Measurements from ENCODE around the gene CGNL1. TPM values are rescaled to one million over a fixed set of nuclear protein-coding genes. Genes with fewer than 3 reads are reported as not detected.

Gene CGNL1
- total RNA-seq, 6 experiments from 2014 or later, result 23.6 to 54.5 (median 42.9) TPM

- H3K4me1 ChIP-seq, result peaks cover 0 to 62% (median 20%) of the 10 kb centered on the region in 4 donors
- WGBS (ENCODE audit: insufficient coverage, low coverage, low lambda C conversion rate, missing lambda C conversion rate), result 100% methylated on average over 1 of the region's 4 CpGs
- no peak for DNase-seq
Measured at GRCh38 chr15:57389991-57390390, 13.7 kb downstream of the CGNL1 start.

DNA sequence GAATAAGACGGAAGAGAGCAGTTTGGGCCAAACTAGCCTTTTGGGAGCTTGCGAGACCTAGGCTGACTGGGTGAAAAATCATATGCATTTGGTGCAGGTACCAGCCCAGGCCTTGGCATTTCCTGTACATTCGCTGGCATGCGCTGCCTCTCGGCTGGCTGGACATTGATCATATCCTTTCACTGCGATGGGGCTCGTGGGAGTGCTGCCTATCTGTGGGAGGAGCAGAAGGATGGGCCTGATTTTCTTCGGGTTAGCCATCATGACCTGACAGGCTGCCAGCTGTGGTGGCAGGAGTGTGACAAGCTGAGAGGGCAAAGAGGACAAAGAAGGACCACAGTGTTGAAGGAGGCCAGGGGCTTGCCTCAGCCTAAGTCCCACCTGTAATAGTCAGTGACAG is 14.3 kb downstream of the CGNL1 start:
- H3K36me3 ChIP-seq, result no peaks in the 10 kb centered on the region
- H3K4me1 ChIP-seq, result peaks cover 0 to 61% (median 17%) of the 10 kb centered on the region in 4 donors
- ATAC-seq, result peak in 1 of 4 donors; percentile 10
- WGBS (ENCODE audit: insufficient coverage, low coverage, low lambda C conversion rate, missing lambda C conversion rate), result no CpG with 5 or more reads among the region's 8 CpGs
- no peak overlapping the region for H3K4me3 ChIP-seq
- H3K9me3 ChIP-seq, result no peaks in the 10 kb centered on the region
- intact Hi-C loops (cut with DNase I), result no loop called here
- DNase-seq, result no peak
- TF ChIP-seq POLR2A (IDR thresholded peaks at IDR 0.05), result no peak
- TF ChIP-seq, protein P1, sequence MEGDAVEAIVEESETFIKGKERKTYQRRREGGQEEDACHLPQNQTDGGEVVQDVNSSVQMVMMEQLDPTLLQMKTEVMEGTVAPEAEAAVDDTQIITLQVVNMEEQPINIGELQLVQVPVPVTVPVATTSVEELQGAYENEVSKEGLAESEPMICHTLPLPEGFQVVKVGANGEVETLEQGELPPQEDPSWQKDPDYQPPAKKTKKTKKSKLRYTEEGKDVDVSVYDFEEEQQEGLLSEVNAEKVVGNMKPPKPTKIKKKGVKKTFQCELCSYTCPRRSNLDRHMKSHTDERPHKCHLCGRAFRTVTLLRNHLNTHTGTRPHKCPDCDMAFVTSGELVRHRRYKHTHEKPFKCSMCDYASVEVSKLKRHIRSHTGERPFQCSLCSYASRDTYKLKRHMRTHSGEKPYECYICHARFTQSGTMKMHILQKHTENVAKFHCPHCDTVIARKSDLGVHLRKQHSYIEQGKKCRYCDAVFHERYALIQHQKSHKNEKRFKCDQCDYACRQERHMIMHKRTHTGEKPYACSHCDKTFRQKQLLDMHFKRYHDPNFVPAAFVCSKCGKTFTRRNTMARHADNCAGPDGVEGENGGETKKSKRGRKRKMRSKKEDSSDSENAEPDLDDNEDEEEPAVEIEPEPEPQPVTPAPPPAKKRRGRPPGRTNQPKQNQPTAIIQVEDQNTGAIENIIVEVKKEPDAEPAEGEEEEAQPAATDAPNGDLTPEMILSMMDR (IDR thresholded peaks at IDR 0.05), result no peak
- H3K27me3 ChIP-seq, result no peaks in the 10 kb centered on the region
- no peak overlapping the region for H3K27ac ChIP-seq

More at GRCh38 chr15:57389991-57390390, 13.7 kb downstream of the CGNL1 start:
- no peak for ATAC-seq
- no peak for TF ChIP-seq POLR2A (IDR thresholded peaks at IDR 0.05)
- TF ChIP-seq, protein P1 (IDR thresholded peaks at IDR 0.05), result no peak
- Histone ChIP-seq H3K36me3 (no peaks in the 10 kb centered on the region), H3K4me3 (no peak overlapping the region), H3K27me3 (no peaks in the 10 kb centered on the region), H3K27ac (no peak overlapping the region), H3K9me3 (no peaks in the 10 kb centered on the region)
- intact Hi-C loops (cut with DNase I), result no loop called here

DNA sequence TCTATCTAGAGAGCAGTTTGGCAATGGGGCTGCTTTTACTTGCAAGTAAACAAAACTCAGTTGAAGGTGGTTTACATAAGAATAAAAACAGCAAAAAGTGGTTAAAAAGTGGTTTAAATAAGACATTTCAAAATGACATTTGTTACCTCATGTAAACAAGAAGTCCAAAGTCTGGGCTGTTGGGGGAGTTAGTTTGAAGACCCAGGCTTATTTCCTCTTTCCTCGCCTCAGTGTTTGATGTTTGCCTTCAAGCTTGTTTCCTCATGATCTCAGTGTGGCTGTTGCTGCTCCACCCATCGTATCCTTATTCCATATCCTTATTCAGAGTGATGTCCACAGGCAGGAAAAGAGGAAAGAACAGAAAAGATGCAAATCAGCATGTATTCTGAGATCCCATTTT is 15.2 kb downstream of the CGNL1 start:
- Histone ChIP-seq H3K4me3 (no peak overlapping the region), H3K27ac (no peak overlapping the region), H3K4me1 (peaks cover 0 to 51% (median 10%) of the 10 kb centered on the region in 4 donors), H3K9me3 (no peaks in the 10 kb centered on the region), H3K36me3 (no peaks in the 10 kb centered on the region), H3K27me3 (no peaks in the 10 kb centered on the region)
- 72% methylated on average over 2 of the region's 2 CpGs for WGBS (ENCODE audit: insufficient coverage, low coverage, low lambda C conversion rate, missing lambda C conversion rate)
- intact Hi-C loops (cut with DNase I), result no loop called here
- TF ChIP-seq, protein P1 (IDR thresholded peaks at IDR 0.05), result no peak
- TF ChIP-seq POLR2A (IDR thresholded peaks at IDR 0.05), result no peak
- no peak for DNase-seq
- ATAC-seq, result peak in 2 of 4 donors; percentile 21 to 26

DNA sequence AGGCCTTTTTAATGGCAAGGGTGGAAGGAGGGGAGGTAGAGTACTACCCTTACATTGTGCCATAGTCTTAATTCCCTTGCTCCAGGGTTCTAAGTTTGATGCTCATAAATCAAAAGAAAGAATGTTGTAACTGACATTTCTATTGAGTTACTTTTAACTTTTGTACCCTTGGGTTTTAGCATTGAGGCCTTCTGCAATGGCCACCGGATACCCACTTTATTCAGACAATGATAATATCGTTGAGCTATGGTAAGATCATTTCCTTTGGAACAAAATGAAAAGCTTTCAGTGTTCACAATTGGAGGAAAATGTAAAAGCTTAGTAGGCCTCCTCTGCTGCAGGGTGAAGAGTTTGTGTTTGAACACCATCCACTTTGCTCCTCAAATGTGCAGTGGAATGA is 16.8 kb downstream of the CGNL1 start:
- Histone ChIP-seq H3K27me3 (no peaks in the 10 kb centered on the region), H3K27ac (no peak overlapping the region), H3K4me3 (no peak overlapping the region), H3K9me3 (no peaks in the 10 kb centered on the region), H3K36me3 (no peaks in the 10 kb centered on the region), H3K4me1 (peaks cover 0 to 36% (median 2%) of the 10 kb centered on the region in 4 donors)
- WGBS (ENCODE audit: insufficient coverage, low coverage, low lambda C conversion rate, missing lambda C conversion rate), result 53% methylated on average over 2 of the region's 2 CpGs
- TF ChIP-seq POLR2A (IDR thresholded peaks at IDR 0.05), result no peak
- TF ChIP-seq, protein P1 (IDR thresholded peaks at IDR 0.05), result no peak
- DNase-seq (no peak), ATAC-seq (no peak)
- intact Hi-C loops (cut with DNase I), result no loop called here

- intact Hi-C loops (cut with DNase I), result no loop called here
- WGBS (ENCODE audit: insufficient coverage, low coverage, low lambda C conversion rate, missing lambda C conversion rate), result 64% methylated on average over 6 of the region's 6 CpGs
- Histone ChIP-seq H3K9me3 (no peaks in the 10 kb centered on the region), H3K36me3 (no peaks in the 10 kb centered on the region), H3K4me1 (peaks cover 0 to 26% (median 0%) of the 10 kb centered on the region in 4 donors), H3K27ac (no peak overlapping the region), H3K27me3 (no peaks in the 10 kb centered on the region), H3K4me3 (no peak overlapping the region)
- DNase-seq, result no peak
- ATAC-seq, result peak in 3 of 4 donors; percentile 28 to 45 (median 40)
- TF ChIP-seq, protein P1 (IDR thresholded peaks at IDR 0.05), result no peak
- no peak for TF ChIP-seq POLR2A (IDR thresholded peaks at IDR 0.05)
Measured at GRCh38 chr15:57395292-57395691, 19.0 kb downstream of the CGNL1 start.
